Hematopoietic multipotent progenitor cell treated with erythropoietin and hydrocortisone succinate and interleukin-3 and kit ligand, for 15 days (in vitro differentiated cells): ENCODE results near the gene ETV4.

ENCODE experiments used
- DNase-seq: peaks from one replicate; pipeline ENCODE4 v3.0.0-alpha.2; 2015; ENCODE audit warnings: low spot score

Gene ETV4

DNA sequence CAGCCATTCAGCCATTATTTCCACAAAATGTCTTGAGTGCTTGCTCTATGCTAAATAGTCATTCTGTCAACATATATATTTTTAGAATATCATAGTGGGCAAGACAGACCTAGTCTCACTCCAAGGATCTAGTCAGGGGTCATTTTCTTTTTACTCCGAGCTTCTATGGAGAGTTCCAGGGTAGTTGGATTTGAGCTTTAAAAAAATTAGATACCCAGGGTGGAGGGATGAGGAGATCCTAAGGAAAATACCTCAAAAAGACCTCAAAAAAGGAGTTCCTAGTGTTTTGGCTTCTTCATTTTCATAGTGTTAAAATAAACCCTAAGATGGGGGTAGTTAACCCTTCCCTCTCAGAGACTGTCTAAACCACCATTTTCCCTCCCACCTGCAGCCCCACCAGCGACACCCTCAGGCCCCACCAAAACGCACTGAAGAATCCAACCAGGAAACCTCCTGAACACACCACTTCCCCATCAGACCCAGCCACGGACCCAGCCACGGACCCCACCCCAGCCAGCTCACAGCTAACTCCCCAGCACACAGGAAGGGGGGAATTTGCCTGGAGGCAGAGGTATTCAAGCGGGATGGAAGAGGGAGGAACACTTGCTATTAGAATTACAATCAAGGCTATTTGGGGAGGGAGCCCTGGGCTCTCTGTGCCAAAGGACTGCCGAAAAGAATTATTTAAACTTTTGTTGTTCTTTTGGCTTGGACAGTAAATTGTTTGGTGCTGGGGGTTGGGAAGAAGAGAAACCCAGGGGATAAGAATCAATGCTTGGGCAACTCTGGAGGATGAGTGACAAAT is 2.2 kb downstream of the ETV4 start:
- DNase-seq: no peak

DNA sequence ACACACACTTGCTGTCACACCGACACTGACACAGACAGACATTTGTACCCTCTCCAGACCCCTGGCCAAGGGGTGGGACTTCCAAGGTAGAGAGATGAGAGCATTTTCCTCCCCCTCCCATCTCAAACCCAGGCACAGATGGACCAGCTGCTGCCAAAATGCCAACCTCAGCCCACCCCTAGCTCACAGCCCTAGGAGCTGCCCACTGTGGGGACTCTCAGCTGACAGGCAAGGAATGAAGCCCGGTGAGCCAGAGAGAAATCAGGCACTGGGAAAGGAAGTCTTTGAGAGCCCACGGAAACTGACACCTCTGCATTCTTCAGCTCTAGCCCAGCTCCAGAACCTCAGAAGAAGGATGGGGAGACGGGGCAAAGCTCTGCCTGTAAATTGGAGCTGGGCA is 2.8 kb downstream of the ETV4 start:
- no peak for DNase-seq

DNA sequence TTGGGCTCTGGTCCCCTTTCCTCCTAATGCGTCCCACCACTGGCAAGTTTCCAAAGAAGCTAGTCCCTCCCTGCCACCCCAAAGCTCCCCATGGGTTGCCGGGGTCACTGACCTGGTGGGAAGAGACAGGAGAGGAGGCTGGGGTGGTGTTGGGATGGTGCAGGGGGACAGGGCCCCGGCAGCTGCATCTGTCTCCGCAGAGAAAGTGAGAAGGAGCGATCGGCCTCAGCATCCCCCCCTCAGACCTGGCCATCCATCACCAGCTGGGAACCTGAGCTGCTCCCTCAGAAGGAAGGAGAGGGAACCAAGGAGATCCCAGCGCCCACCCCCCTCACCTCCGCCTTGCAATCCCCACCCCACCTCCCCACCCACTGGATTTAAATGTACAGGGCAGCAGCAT is 3.3 kb downstream of the ETV4 start:
- DNase-seq: no peak

DNA sequence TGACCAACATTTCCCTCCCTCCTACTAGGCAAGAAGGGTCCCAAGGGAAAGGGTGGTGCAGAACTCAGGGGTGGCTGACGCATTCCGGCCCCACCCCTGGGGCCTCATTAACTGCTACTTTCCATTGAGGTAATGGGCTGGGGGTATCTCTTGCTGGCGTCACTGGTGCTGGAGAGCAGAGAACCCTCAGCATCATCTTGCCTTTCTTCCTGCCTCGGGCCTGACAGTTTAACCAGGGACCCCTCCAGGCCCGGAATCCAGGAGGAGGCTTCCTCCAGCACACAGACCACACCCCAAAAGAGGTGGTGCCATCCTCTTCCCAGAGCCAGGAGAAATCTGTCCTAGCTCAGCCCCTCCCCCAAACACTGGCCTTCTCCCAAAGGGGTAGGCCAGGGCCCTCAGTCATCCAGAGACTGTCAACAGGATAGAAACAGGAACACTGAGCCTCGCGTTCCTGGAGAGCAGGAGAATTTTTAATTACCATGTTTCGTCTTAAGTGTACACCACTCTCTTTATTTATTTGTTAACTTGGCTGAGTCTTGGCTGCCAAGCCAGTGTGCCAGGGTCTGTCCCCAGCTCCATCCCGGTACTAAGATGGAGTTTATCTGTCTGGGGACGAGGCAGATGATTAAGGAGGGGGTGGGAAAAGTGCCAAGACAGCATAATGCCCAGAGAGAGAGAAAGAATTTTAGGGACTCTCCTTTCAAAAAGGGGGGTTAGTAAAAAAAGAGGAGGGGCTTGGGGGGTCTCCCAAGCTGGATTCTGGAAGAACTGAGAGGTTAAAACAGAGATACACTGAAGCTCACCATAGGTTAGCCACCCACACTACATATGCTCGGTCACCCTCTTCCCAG is 5.1 kb downstream of the ETV4 start:
- DNase-seq: no peak

DNA sequence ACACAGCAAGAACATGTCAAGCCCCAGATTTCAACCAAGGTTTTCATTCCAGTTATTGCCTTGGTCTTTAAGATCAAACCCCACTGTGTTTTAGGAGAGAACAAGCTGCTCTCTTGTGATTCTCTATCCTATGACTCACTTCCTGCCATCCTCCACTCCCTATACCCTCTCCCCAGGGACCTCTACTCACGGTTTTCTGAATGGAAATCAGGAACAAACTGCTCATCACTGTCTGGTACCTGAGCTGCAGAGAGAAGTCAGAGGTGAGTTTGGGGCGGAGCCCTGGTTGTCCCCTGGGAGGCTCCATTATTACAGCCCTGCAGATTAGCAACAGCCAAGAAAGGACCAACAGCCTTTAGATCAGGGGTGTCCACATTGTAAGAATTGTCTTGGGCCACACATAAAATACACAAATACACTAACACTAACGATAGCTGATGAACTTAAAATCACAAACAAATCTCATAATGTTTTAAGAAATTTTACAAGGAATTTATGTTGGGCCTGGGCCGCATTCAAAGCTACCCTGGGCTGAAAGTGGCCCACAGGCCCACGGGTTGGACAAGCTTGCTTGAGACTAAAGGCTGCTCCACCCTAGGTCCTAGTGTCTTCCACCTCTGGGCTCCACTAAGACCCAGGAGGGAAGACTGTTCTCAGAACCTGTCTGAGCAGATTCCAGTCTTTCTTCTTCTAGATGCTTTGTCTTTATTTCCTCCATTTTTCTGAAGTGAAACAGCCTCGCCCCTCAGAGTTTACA is 9.7 kb downstream of the ETV4 start:
- no peak for DNase-seq

DNA sequence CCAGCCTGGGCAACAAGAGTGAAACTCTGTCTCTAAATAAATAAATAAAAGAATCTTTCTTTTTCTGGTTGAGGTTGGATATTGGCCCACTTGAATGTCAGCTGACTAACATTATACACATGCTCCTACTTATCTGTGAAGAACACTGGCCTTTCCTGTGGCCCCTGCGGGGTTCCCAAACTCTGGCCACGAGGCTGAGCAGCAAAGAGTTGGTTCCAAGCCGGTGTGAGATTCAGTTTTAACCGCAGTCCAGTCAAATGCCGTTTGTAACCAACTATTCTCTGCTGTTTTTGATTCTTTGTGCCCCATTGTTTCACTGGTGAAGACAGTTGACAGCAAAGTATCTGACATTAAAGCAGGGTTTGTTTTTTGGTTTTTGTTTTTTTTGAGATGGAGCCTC is 11.2 kb downstream of the ETV4 start:
- DNase-seq: no peak

DNA sequence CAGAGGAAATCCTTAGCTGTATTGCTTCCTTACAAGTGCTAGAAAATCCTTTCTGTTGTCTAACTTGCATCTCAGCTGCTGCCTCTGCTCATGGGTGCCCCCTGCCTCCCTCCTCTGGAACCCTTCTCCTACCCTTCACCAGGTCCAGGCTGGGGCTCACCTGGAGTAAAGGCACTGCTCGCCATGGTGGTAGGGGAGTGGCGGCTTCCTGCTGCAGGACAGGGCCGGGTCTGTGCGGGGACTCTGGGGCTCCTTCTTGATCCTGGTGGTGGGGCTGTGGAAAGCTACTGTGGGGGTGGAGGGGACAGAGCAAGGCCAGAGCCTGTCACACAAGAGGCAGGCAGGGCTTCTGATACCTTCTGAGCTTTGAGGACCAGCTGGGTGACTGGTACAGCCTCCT is 12.4 kb downstream of the ETV4 start:
- DNase-seq: no peak

DNA sequence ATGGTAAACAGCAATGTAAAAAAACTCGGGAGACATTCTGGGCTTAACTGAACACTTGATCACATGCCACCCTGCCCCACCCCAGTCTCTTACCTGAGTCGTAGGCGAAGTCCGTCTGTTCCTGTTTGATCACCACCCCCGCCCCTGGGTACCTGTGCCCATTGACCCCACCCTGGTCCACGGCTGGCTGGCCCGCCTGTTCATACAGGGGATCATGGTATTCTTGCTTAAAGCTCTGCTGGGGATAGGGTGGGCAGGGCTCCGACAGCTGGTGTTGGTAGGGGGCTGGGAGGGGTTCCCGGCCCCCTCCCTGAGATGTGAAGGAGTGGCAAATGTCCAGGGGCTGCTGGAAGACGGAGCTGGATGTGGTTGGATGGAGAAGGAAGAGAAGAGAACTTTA is 13.6 kb downstream of the ETV4 start:
- DNase-seq: no peak

DNA sequence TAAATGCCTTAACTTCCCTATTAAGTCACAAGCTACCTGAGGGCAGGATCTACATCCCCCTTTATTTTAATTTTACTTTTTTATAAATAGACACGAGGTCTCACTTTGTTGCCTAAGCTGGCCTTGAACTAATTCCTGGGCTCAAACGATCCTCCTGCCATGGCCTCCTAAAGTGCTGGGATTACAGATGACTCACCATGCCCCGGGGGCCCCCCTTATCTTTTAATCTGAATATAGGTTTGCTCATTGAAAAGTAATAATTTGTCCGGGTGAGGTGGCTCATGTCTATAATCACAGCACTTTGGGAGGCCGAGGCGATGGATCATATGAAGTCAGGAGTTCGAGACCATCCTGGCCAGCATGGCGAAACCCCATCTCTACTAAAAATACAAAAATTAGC is 14.2 kb downstream of the ETV4 start:
- DNase-seq: no peak

DNA sequence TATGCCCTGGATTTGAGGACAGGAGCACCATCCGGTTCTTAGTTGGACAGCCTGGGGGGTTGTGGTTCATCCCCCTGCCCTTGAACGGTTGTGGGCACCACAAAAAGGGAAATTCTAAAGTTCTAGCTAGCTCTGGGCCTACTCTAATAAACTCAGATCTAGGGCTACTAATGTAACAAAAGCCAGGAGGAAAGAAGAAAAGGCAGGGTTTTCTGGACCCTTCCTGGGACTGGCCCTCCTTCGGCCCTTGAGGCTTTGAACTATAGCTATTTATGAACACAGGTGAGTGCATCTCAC is 15.1 kb downstream of the ETV4 start:
- DNase-seq: no peak

DNA sequence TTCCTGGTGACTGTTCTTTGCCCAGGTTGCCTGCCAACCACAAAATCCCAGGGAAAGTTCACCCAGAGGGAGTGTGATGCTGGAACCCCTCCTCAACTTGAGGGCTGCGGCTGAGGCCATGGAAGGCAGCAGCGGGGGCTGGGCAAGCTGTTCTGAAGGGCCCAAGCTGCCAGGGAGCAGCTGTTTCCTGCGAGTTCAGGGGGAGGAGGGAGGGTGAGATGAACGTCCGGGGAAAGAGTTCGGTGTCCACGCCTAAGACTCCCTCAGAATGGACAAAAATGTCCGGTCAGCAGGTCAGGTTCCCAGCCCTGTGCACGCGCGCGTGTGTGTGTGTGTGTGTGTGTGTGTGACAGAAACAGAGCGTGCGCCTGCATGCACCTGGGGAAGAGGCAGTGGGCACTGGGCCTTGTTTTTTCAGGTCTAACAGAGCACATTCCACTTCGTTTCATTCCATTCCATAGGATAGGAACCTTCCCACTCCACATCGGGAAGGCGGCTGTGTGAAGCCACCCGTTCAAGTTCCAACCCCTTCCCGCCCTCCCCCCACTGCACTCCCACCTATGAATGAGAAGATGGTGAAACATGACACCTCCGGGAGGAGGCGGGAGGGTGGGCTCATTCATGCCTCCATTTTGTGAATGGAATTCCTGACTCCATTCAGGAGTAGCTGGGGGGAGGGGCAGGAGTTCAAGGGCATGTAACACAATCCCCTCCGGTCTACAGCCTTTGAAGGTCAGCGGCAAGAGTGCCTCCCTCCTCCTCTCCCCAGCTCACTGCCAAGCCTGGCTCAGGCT is 15.7 kb downstream of the ETV4 start:
- no peak for DNase-seq

DNA sequence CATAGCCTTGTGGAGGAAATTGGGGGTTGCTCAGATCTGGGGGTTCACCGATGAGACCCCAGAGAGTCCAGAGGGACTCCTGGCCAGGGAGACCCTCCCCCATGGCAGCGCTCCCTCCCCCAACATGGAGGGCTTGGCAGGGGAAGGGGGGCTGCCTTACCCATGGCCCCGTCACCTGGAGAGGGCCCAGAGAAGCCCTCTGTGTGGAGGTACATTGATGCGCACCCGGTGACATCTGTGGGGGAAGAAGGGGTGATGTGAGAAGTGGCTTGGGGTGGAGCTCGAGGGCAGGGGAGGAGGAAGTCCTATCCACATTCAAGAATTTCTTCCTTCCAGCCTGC is 16.2 kb downstream of the ETV4 start:
- DNase-seq: no peak

DNA sequence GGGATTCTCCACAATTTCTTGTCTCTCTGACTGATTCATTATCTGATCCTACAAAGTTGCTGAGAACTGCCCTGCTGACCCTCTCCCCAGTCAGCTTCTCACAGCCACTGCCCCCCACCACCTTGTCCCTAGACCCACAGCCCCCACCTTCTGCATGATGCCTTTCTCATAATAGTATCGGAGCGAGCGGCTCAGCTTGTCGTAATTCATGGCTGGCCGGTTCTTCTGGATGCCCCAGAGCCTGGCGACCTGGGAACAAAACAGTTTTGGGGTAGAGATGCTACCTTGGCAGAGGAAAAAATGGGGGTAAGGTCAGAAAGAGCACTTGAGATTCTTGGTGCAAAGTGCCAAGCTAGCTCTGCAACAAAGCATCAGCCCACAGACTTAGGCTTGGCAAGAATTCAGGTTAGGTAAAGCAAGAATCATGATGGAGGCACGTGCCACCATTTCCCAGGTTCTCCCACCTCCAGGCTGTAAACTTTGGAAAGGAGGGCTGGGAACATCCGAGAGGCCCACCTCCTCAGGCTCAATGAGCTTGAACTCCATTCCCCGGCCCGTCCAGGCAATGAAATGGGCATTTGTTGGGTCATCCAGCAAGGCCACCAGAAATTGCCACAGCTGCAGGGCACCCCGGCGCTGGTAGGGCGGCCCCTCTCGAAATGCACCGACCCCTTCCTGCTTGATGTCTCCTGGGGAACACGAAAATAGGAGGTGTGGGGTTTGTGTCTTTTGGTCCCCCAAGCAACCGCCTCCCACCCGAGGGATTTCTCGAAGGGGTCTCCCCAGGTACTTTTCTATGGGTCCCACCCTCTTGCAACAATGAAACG is 16.9 kb downstream of the ETV4 start:
- no peak for DNase-seq

DNA sequence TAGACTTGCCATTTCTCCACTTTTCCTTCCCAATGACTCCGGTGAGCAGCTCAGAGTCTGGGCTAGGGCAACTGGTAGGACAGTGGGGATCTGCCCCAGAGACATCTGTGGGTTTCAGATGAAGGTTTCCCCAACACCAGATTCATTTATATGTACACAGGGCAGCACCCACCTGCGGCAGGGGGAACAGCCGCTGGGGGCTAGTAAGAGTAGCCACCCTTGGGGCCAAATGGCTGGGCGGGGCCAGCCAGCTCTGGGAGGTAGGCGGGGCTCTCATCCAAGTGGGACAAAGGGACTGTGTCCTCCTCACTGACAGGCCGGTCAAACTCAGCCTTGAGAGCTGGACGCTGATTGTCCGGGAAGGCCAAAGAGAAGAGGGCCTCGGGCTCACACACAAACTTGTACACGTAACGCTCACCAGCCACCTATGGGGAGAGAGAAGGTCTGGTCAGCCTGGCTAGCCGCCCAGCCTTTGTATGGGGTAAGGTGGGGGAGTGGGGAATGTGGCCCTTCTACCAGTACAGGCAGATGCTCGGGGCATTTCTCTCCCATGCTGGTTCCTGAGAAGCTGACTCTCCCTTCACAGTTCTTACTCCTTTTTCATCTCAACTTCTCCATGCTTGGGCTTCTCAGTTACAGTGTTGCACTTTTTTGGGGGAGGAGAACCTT is 17.7 kb downstream of the ETV4 start:
- DNase-seq: no peak

DNA sequence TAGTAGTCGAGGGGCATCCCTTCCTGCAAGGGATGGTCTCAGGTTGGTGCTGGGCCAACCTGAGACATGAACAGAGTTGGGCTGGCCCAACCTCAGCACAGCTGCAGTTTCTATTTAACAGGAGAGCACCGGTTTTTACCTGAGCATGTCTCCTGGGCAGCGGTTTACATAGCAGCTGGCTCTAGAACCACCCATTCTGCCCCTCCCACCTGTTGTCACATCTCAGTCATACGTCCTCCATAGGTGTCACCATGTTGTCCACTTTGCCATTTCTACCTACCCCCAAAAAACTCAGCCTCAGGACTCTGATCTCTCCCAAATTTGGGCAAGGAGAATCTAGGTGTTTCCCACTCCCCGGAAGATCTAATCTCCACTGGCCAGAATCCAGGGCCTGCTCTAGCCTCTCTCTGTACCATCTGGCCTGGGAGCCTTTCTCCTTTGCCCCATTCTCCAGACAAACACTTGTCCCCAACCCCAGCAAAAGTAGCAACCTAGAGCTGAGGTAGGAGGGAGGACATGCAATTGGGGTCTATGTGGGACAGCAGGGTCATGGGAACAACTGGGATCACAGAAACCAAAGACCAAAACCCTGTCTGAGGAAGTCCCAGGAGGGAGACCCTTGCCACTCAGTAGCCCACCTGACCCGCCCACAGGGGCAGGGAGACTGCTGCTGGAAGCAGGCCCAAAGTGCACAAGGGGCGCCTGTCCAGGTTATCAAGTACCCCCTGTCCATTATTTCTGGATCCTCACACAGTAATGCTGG is 19.1 kb downstream of the ETV4 start:
- no peak for DNase-seq

DNA sequence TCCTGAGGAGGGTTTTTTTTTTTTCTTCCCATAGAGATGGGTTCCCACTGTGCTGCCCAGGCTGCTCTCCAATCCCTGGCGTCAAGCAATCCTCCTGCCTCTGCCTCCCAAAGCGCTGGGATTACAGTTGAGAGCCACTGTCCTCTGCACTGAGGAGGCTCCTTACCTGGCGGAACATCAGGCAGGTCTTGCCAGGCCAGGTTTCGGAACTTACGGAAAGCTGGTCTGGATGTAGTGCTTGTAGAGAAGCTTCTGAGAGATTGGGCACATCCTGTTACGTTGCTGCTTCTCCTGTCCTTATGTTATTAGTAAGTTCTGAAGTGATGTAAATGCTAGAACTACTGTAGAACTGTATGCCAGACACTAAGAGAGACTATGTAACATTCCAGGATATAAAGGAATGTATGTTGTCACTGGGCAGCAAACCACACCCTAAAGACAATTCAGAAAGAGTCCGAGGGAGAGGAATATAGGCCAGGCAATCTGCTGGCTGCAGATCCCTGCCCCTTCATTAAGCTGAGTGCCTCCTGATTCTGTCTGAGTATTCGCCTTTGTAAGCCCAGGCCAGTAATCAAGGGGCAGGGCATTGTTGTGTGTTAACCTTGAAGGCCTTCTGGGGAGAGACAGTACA is 21.1 kb downstream of the ETV4 start:
- no peak for DNase-seq

DNA sequence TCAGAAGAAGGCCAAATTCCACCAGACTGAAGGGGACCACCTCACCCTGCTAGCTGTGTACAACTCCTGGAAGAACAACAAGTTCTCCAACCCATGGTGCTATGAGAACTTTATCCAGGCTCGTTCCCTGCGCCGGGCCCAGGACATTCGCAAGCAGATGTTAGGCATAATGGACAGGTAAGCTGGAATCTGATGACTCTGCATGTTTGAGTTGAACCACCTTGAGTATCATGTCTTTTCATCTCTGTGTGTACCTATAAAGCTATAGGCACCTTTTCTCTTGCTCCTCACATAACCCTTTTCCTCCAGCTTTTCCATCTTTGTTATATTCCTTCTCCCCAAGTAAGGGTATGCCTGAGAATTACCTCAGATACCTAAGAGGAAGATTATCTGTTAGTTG is 24.8 kb downstream of the ETV4 start:
- no peak for DNase-seq

DNA sequence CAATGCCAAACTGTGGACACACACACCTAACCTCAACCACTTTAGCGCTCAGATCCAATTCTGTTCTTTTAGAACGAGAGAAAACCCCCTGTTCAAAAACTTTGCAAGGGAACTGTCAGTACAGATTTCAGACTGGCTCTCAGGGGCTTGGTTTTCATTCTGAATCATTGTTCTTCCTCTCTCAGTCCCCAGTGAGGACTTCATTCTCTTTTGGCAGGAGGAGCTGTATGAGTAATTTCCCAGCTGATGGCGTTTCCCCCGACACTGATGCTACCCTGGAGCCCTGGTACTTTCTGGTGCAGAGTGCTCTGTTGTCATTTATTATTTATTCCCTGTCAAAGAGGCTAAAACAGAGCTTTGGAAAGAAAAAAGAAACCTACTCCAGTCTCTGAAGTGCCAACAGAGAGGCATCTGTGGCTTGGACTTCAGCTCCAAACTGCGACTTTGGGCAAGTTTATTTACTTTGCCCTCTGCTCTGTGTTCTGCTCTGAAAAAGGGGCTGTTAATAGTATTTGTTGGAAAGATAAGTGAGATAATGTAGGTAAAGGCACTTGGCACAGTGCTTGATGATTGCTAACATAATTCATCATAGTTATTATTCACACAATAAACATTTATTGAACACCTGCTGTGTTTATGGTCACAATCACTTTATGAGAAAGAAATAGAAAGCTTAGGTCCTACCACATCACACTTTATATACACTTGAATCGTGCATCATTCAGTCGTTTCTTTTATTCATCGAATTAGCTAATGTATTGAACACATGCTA is 28.3 kb downstream of the ETV4 start:
- no peak for DNase-seq

DNA sequence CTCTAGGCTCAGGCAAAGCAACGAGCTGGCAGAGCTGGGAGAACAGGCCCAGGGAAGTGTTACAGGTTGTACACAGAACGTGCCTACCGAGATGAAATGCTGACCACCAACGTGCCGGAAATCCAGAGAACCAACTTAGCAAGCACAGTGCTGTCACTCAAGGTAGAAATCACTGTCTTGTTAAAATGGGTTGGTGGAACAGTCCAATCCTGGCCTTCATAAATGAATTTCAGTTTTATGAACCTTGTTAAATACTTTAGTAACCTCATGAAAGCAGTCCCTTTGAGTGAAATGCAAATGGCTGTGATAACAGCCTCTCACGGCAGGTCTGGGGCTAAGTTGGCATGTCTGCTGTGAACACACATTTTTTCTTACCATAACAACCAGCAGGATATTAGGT is 29.0 kb downstream of the ETV4 start:
- no peak for DNase-seq
